Measurements from ENCODE around the gene TFPI. TPM values are rescaled to one million over a fixed set of nuclear protein-coding genes. Genes with fewer than 3 reads are reported as not detected.

Gene TFPI
- total RNA-seq, 3 donors from 2014 or later: 16.3 to 46.7 (median 31.5) TPM

GRCh38 chr2:187552828-187553681, 1.2 kb downstream of the TFPI start:
- DNase-seq (no peak), ATAC-seq (peak; percentile 69)
- no peaks in the 10 kb centered on the region for H3K9me3 ChIP-seq
- no peak for TF ChIP-seq CTCF (IDR thresholded peaks at IDR 0.05)
- H3K36me3 ChIP-seq (ENCODE audit: low read depth): no peaks in the 10 kb centered on the region
- H3K4me3 ChIP-seq: no peak overlapping the region
- H3K4me1 ChIP-seq (ENCODE audit: low read depth): peaks cover 11% of the 10 kb centered on the region
- intact Hi-C loops (cut with DNase I, micrococcal nuclease): no loop called here

- DNase-seq (no peak), ATAC-seq (no peak)
- TF ChIP-seq CTCF (IDR thresholded peaks at IDR 0.05): no peak
- Histone ChIP-seq H3K4me1 (ENCODE audit: low read depth) (peaks cover 11% of the 10 kb centered on the region), H3K4me3 (no peak overlapping the region), H3K9me3 (no peaks in the 10 kb centered on the region), H3K36me3 (ENCODE audit: low read depth) (no peaks in the 10 kb centered on the region)
- intact Hi-C loops (cut with DNase I, micrococcal nuclease): no loop called here
Observed at GRCh38 chr2:187552381-187552780, 1.9 kb downstream of the TFPI start.

DNA sequence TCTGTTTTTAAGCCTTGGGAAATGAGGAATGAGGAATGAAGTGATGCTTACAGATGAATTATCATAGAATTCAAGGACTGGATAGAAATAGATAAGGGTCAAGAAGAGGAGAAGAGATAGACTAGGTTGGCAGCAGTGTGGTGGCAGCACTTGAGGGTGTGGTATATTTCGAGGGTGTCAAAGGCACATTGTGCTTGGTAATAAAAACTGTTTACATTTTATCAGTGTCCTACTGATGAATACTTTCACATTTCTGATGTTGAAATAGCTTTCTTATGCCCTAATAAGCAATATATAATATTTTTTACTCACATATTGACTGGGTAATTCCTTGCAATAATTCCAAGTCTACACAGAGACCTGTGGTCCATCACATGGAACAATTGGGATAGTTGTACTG, 3.4 kb downstream of the TFPI start:
- no peak for DNase-seq
- Histone ChIP-seq H3K4me3 (no peak overlapping the region), H3K4me1 (ENCODE audit: low read depth) (peaks cover 11% of the 10 kb centered on the region), H3K36me3 (ENCODE audit: low read depth) (no peaks in the 10 kb centered on the region), H3K9me3 (no peaks in the 10 kb centered on the region)
- intact Hi-C loops (cut with DNase I, micrococcal nuclease): no loop called here
- TF ChIP-seq CTCF (IDR thresholded peaks at IDR 0.05): no peak
- ATAC-seq: no peak

DNA sequence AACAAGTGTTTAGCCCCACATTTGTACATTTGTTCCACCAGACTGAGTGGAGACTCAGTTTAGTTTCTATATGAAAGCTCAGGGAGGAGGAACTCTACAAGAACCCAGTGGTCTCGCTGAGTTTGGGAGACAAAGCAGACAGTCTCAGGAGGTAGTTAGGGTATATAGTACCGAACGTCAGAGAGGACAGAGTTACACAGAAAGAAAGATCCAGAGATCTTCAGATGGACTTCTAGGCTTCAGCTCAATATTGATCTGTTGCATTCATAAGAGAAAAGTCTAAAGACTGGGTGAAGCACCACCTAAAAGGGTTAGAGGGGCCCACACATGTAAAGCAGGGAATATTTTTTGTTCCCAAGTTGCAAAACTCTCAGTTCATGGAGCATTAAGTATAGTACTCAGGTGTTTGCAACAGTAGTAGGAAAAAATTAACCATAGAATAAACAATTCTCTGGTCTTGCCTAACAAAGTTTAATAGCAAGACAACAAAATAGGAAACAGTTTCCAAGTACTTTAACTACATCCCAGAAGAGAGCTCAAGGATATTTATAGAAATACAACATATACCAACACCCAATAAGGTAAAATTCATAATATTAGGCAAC, 4.2 kb downstream of the TFPI start:
- Histone ChIP-seq H3K4me3 (no peak overlapping the region), H3K36me3 (ENCODE audit: low read depth) (no peaks in the 10 kb centered on the region), H3K4me1 (ENCODE audit: low read depth) (peaks cover 11% of the 10 kb centered on the region), H3K9me3 (no peaks in the 10 kb centered on the region)
- TF ChIP-seq CTCF (IDR thresholded peaks at IDR 0.05): no peak
- intact Hi-C loops (cut with DNase I, micrococcal nuclease): no loop called here
- DNase-seq: no peak
- ATAC-seq: peak; percentile 31

DNA sequence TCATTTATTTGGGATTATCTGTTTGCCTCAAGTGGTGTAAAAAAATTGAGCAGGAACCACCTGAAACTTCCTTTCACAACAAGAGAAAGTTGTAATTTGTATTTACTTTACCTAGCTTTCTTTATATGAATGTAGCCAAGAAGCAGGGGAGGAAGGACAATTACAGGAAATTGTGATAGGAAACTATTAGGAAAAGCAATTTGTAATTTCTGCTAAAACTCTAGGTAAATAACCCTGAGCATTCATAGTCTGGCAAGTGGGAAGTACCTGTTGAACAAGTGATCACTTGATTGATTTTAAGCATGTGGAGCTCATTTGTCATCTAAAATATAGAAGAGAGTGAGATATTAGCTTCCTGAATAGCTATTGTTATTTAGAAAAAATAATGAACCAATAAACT, 5.0 kb downstream of the TFPI start:
- H3K9me3 ChIP-seq: no peaks in the 10 kb centered on the region
- intact Hi-C loops (cut with DNase I, micrococcal nuclease): no loop called here
- H3K4me1 ChIP-seq (ENCODE audit: low read depth): peaks cover 11% of the 10 kb centered on the region
- ATAC-seq: no peak
- H3K36me3 ChIP-seq (ENCODE audit: low read depth): no peaks in the 10 kb centered on the region
- no peak for DNase-seq
- no peak overlapping the region for H3K4me3 ChIP-seq
- TF ChIP-seq CTCF (IDR thresholded peaks at IDR 0.05): no peak

Data from mucosa of descending colon (tissue), 3 donors.